NCI-H146 treated with DMSO at 0.1 percent for 48 hours (cell line): ENCODE data around the gene ASB13.

Source experiments
- DNase-seq: peaks from one replicate; lab custom pipeline; 2025; ENCODE audit not compliant: unreplicated experiment; lab: John Stamatoyannopoulos, UW

ASB13 gene

GRCh38 chr10:5666008-5666840, at the start of gene ASB13:
TSS of gene ASB13 (minus strand) at chr10:5666595. CDS start at chr10:5666551, 44 bp downstream.
- DNase-seq, result peak; percentile 19

GRCh38 chr10:5711642-5712041, 45.2 kb upstream of the ASB13 start:
- no peak for DNase-seq

GRCh38 chr10:5710859-5711258, 44.5 kb upstream of the ASB13 start:
- DNase-seq, result no peak

GRCh38 chr10:5709865-5710264, 43.5 kb upstream of the ASB13 start:
- DNase-seq, result no peak

GRCh38 chr10:5708356-5708755, 42.0 kb upstream of the ASB13 start:
- DNase-seq, result no peak

- no peak for DNase-seq
These were observed 31.7 kb upstream of the ASB13 start for GRCh38 chr10:5698062-5698461.

- no peak for DNase-seq
These were observed 30.9 kb upstream of the ASB13 start for GRCh38 chr10:5697342-5697741.

- DNase-seq, result no peak
These were observed 28.2 kb upstream of the ASB13 start for GRCh38 chr10:5694573-5694972.

- peak; percentile 66 for DNase-seq
These were observed 26.3 kb upstream of the ASB13 start for GRCh38 chr10:5692461-5693358.

GRCh38 chr10:5691786-5692185, 25.4 kb upstream of the ASB13 start:
- no peak for DNase-seq

- DNase-seq, result no peak
These were observed 22.2 kb upstream of the ASB13 start for GRCh38 chr10:5688587-5688986.

GRCh38 chr10:5685764-5686240, 19.4 kb upstream of the ASB13 start:
- DNase-seq, result no peak

GRCh38 chr10:5684971-5685763, 18.8 kb upstream of the ASB13 start:
- DNase-seq, result peak; percentile 31

- DNase-seq, result peak; percentile 99
These were observed 18.0 kb upstream of the ASB13 start, which contains the start of gene TASOR2 for GRCh38 chr10:5684318-5684970. TSS of gene TASOR2 (plus strand) at chr10:5684838. CDS start at chr10:5720643, 35,805 bp downstream.

GRCh38 chr10:5683065-5683464, 16.7 kb upstream of the ASB13 start:
- no peak for DNase-seq

- DNase-seq, result no peak
These were observed 15.5 kb upstream of the ASB13 start for GRCh38 chr10:5681930-5682329.

- DNase-seq, result no peak
These were observed 13.2 kb upstream of the ASB13 start for GRCh38 chr10:5679606-5680005.

- DNase-seq, result no peak
These were observed 12.6 kb upstream of the ASB13 start for GRCh38 chr10:5679037-5679435.

GRCh38 chr10:5678397-5679036, 12.1 kb upstream of the ASB13 start:
- no peak for DNase-seq
